Measurements from ENCODE around the gene SORBS1.

GRCh38 chr10:95346715-95347401 is 214.3 kb downstream of the SORBS1 start:
- TF ChIP-seq CTCF (IDR thresholded peaks at IDR 0.05; ENCODE audit: insufficient read depth, low read depth, low read length) (no peak), EZH2 (IDR thresholded peaks at IDR 0.05; ENCODE audit: insufficient read depth, low read length) (no peak)

Measured in astrocyte (in vitro differentiated cells and primary cell).